ENCODE measurements around the gene NDUFB5. TPM values are rescaled to one million over a fixed set of nuclear protein-coding genes. Genes with fewer than 3 reads are reported as not detected.
A peak's percentile ranks its signal among the peaks of the same experiment; 100 is the strongest.
"Not testable (repeated sequence)": the region's sequence is repeated elsewhere in the genome, so short reads cannot be mapped to it uniquely, and the experiment has no call there.

NDUFB5 gene
- total and polyA plus RNA-seq, 5 experiments from 2014 or later = 55.6 to 94.5 (median 63.7) TPM

GRCh38 chr3:179643837-179644236 is 39.2 kb downstream of the NDUFB5 start:
- H3K9me3 Mint-ChIP-seq, H3K27me3 Mint-ChIP-seq, DNase-seq, ATAC-seq, H3K4me3 Mint-ChIP-seq, POLR2A ChIA-PET, H3K27ac Mint-ChIP-seq, H3K4me1 Mint-ChIP-seq, H3K36me3 Mint-ChIP-seq: not testable (repeated sequence)

DNA sequence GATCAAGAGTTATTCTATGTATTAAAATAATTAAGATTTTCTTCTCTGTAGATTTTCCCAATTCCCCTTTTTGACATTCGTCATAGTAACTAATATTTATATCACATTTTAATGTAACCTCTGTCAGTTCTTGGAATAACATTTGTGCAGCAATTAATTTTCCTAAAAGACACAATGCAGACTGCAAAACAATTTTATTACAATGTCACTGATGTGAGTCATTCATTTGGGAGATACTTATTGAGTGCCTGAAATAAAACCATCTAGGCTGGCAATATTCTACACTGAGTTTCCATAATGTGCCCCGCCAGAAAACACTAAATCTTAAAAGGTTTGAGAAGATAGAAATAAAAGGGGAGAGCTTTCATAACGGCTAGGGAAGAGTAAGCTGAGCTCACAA is 41.6 kb downstream of the NDUFB5 start:
- Mint-ChIP-seq H3K4me3 (no peak overlapping the region), H3K4me1 (peaks cover 0 to 4% (median under 1%) of the 10 kb centered on the region in 4 donors), H3K27me3 (no peaks in the 10 kb centered on the region), H3K36me3 (no peaks in the 10 kb centered on the region), H3K27ac (no peak overlapping the region), H3K9me3 (no peaks in the 10 kb centered on the region)
- POLR2A ChIA-PET = no interaction called here
- ATAC-seq = no peak
- DNase-seq = no peak

DNA sequence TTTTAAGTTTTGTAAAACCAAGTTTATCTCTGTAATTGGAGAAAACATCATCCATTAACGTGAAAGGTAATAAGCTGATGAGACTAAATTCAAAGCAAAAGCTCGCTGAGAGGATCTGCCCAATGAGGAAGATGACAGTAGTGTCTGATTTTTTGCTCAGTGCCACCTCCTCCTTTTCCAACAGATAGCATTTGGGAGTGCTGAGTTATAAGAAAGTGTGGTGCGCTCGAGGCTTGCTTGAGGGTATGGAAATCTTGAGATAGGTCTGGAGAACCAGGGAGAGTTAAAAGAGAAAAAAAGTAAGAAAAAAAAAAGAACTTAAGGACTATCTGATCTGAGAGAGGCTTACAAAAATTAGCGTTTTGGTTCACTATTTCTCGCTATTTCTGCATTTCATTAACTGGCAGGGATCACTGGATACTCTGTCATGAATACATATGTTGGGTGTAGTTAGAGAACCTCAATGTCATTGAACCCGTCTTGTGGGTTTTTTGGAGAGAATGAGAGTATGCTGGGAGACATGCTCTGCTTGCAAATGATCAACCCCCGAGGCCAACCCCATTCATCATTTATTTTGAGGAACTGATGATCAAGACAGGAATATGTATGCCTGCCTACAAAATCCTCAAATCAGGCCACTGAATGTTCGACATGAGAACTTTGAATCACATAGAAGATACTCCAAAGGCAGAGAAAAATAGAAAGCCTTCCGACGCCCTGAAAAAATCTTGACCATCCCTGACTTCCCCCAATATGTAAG is 47.3 kb downstream of the NDUFB5 start:
- POLR2A ChIA-PET = interaction anchor here (0.7 to 2.6 kb wide), 3 partner anchors 47 to 504 kb away, joined by 3 to 9 read pairs (median 5); partner anchors contain the start of genes MRPL47, NDUFB5 and PIK3CA
- no peaks in the 10 kb centered on the region for H3K27me3 Mint-ChIP-seq
- no peaks in the 10 kb centered on the region for H3K9me3 Mint-ChIP-seq
- DNase-seq (no peak), ATAC-seq (no peak)
- H3K27ac Mint-ChIP-seq = peak overlapping the region in 8 of 10 donors; percentile 20 to 89 (median 78)
- H3K4me3 Mint-ChIP-seq = peak overlapping the region; percentile 60 to 98 (median 84)
- peaks cover 23 to 42% (median 33%) of the 10 kb centered on the region in 4 donors for H3K4me1 Mint-ChIP-seq
- peaks cover 0 to 4% (median 0%) of the 10 kb centered on the region in 3 donors for H3K36me3 Mint-ChIP-seq

GRCh38 chr3:179652447-179653095 is 48.0 kb downstream of the NDUFB5 start, which contains the start of gene USP13:
TSS of gene USP13 (plus strand) at chr3:179653040. CDS start at chr3:179653226, 186 bp downstream.
- H3K4me3 Mint-ChIP-seq = peak within 1 kb of the TSS; percentile 87 to 98 (median 92)
- H3K27ac Mint-ChIP-seq = peak within 1 kb of the TSS; percentile 82 to 94 (median 90)
- DNase-seq (peak; percentile 32 to 81 (median 64)), ATAC-seq (peak; percentile 70)
- peaks cover 0 to 7% (median 0%) of the 10 kb centered on the region in 3 donors for H3K36me3 Mint-ChIP-seq
- no peaks in the 10 kb centered on the region for H3K27me3 Mint-ChIP-seq
- H3K4me1 Mint-ChIP-seq = peaks cover 23 to 42% (median 33%) of the 10 kb centered on the region in 4 donors
- POLR2A ChIA-PET = interaction anchor here (0.7 to 2.6 kb wide), 3 partner anchors 48 to 504 kb away, joined by 3 to 9 read pairs (median 5); partner anchors contain the start of genes MRPL47, NDUFB5 and PIK3CA
- no peaks in the 10 kb centered on the region for H3K9me3 Mint-ChIP-seq

DNA sequence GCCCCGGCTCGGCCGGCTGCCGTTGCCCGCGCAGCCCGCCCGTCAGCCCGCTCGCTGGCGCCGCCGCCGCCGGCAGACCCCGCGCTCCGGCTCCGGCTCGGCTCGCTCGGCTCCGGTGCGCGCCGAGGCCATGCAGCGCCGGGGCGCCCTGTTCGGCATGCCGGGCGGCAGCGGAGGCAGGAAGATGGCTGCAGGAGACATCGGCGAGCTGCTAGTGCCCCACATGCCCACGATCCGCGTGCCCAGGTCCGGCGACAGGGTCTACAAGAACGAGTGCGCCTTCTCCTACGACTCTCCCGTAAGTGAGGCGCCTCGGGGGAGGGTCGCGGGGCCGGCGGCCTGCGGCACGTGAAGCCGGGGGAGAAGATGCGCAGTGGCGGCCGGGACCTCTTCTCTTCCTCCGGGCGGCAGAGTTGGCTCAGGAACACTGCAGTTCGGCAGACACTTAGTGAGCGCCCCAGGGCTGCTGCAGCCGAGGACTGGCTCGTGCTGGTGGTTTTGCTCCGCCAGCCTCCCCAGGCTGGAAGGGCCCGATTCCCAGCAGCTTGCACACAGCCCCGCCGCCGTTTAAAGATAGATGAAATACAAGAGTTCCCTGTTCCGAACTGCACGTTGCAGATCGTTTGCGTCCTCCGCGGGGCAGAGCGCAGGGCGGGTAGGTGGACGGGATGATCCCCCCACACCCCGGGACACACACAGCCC is 48.7 kb downstream of the NDUFB5 start:
- Mint-ChIP-seq H3K4me3 (peak overlapping the region; percentile 87 to 98 (median 92)), H3K27me3 (no peaks in the 10 kb centered on the region), H3K36me3 (peaks cover 0 to 7% (median 0%) of the 10 kb centered on the region in 3 donors), H3K9me3 (no peaks in the 10 kb centered on the region), H3K4me1 (peaks cover 24 to 43% (median 34%) of the 10 kb centered on the region in 4 donors), H3K27ac (peak overlapping the region; percentile 82 to 94 (median 90))
- DNase-seq (peak; percentile 40 to 78 (median 60)), ATAC-seq (peak; percentile 70 to 72)
- POLR2A ChIA-PET = interaction anchor here (1.0 to 2.6 kb wide), 3 partner anchors 48 to 949 kb away, joined by 4 to 9 read pairs (median 5); partner anchors contain the start of genes MRPL47, NDUFB5, PIK3CA and TTC14

- Mint-ChIP-seq H3K36me3 (peaks cover 0 to 7% (median 0%) of the 10 kb centered on the region in 3 donors), H3K27me3 (no peaks in the 10 kb centered on the region), H3K9me3 (no peaks in the 10 kb centered on the region), H3K4me3 (peak overlapping the region in 8 of 10 donors; percentile 41 to 98 (median 66)), H3K4me1 (peaks cover 33 to 52% (median 40%) of the 10 kb centered on the region in 4 donors), H3K27ac (peak overlapping the region in 3 of 10 donors; percentile 11 to 54 (median 40))
- POLR2A ChIA-PET = interaction anchor here (0.7 kb wide), 1 partner anchor 301 kb away, joined by 5 read pairs; no protein-coding TSS in a partner anchor
- ATAC-seq = no peak
- no peak for DNase-seq
These were observed 50.6 kb downstream of the NDUFB5 start for GRCh38 chr3:179655236-179655635.

- no peaks in the 10 kb centered on the region for H3K27me3 Mint-ChIP-seq
- POLR2A ChIA-PET = no interaction called here
- H3K36me3 Mint-ChIP-seq = peaks cover 0 to 7% (median 2%) of the 10 kb centered on the region in 3 donors
- H3K27ac Mint-ChIP-seq = no peak overlapping the region
- DNase-seq (no peak), ATAC-seq (no peak)
- no peaks in the 10 kb centered on the region for H3K9me3 Mint-ChIP-seq
- H3K4me1 Mint-ChIP-seq = peaks cover 20 to 49% (median 38%) of the 10 kb centered on the region in 4 donors
- H3K4me3 Mint-ChIP-seq = no peak overlapping the region
These were observed 54.0 kb downstream of the NDUFB5 start for GRCh38 chr3:179658606-179659005.

DNA sequence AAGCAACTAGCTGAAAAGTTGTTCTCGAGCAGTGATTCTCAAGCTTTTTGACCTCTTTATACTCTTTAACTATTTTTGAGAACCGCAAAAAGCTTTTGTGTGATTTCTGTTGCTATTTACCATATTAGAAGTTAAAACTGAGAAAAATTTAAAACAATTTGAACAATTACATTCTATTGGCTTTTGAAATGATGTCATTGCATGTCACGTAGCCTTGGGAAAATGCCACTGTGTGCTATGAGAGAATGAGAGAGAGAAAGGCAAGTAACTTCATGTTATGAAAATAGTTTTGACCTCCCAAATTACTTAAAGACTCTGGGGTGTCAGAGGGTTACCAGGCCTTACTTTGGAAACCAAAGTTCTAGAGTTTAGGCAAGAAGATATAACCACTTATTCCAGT is 56.3 kb downstream of the NDUFB5 start:
- H3K27me3 Mint-ChIP-seq = no peaks in the 10 kb centered on the region
- H3K36me3 Mint-ChIP-seq = peaks cover 0 to 7% (median 2%) of the 10 kb centered on the region in 3 donors
- no peaks in the 10 kb centered on the region for H3K9me3 Mint-ChIP-seq
- POLR2A ChIA-PET = no interaction called here
- DNase-seq (no peak), ATAC-seq (no peak)
- no peak overlapping the region for H3K27ac Mint-ChIP-seq
- H3K4me3 Mint-ChIP-seq = no peak overlapping the region
- peaks cover 7 to 37% (median 36%) of the 10 kb centered on the region in 4 donors for H3K4me1 Mint-ChIP-seq

DNA sequence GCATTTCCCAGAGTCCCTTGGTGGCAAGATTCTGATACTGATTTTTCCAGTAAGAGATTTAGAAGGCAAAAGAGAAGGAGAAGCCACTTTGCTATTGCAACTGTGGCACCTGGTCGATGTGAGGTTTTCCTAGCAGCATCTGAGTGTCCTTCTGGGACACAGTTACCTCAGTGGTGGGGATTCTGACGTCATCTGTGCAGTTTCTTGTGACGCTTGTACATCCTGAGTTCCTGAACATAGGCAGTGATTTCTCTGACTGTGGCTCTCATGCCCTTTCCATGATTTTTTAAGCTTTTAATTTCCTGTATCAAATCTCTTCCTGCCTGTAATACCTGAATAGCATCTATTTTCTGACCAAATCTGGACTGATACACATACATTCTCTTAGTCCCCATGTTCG is 57.2 kb downstream of the NDUFB5 start:
- DNase-seq (no peak), ATAC-seq (no peak)
- peaks cover 5 to 36% (median 32%) of the 10 kb centered on the region in 4 donors for H3K4me1 Mint-ChIP-seq
- peaks cover 0 to 3% (median 2%) of the 10 kb centered on the region in 3 donors for H3K36me3 Mint-ChIP-seq
- no peaks in the 10 kb centered on the region for H3K9me3 Mint-ChIP-seq
- H3K4me3 Mint-ChIP-seq = no peak overlapping the region
- POLR2A ChIA-PET = no interaction called here
- H3K27ac Mint-ChIP-seq = peak overlapping the region in 1 of 10 donors; percentile 39
- H3K27me3 Mint-ChIP-seq = no peaks in the 10 kb centered on the region

DNA sequence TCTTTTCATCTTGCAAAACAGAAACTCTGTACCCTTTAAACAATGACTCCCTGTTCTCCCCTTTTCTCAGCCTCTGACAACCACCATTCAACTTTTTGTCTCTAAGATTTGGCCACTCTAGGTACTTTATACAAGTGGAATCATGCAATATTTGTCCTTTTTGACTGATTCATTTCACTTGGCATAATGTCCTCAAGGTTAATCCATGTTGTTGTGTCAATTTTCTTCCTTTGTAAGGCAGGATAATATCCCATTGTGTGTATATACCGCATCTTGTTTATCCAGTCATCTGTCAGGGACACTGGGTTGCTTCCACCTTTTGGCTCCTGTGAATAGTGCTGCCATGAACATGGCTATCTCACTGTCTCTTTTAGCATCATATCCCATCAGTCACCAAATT is 58.5 kb downstream of the NDUFB5 start:
- H3K4me1 Mint-ChIP-seq = peaks cover 3 to 36% (median 31%) of the 10 kb centered on the region in 4 donors
- no peak for DNase-seq
- no peaks in the 10 kb centered on the region for H3K27me3 Mint-ChIP-seq
- no peak overlapping the region for H3K27ac Mint-ChIP-seq
- peaks cover 0 to 2% (median 0%) of the 10 kb centered on the region in 3 donors for H3K36me3 Mint-ChIP-seq
- H3K9me3 Mint-ChIP-seq = no peaks in the 10 kb centered on the region
- POLR2A ChIA-PET = no interaction called here
- no peak overlapping the region for H3K4me3 Mint-ChIP-seq
- ATAC-seq = no peak

- no peak for DNase-seq
- H3K9me3 Mint-ChIP-seq = no peaks in the 10 kb centered on the region
- H3K36me3 Mint-ChIP-seq = peaks cover 0 to 4% (median 2%) of the 10 kb centered on the region in 3 donors
- H3K27me3 Mint-ChIP-seq = no peaks in the 10 kb centered on the region
- H3K4me1 Mint-ChIP-seq = peaks cover 2 to 32% (median 19%) of the 10 kb centered on the region in 4 donors
- no peak overlapping the region for H3K4me3 Mint-ChIP-seq
- POLR2A ChIA-PET = no interaction called here
- peak overlapping the region in 2 of 10 donors; percentile 10 to 37 for H3K27ac Mint-ChIP-seq
- no peak for ATAC-seq
These were observed 61.4 kb downstream of the NDUFB5 start for GRCh38 chr3:179666030-179666429.

- DNase-seq (no peak), ATAC-seq (no peak)
- H3K4me3 Mint-ChIP-seq = no peak overlapping the region
- H3K27me3 Mint-ChIP-seq = no peaks in the 10 kb centered on the region
- peaks cover 2 to 32% (median 19%) of the 10 kb centered on the region in 4 donors for H3K4me1 Mint-ChIP-seq
- H3K27ac Mint-ChIP-seq = no peak overlapping the region
- no peaks in the 10 kb centered on the region for H3K9me3 Mint-ChIP-seq
- POLR2A ChIA-PET = no interaction called here
- peaks cover 0 to 4% (median 2%) of the 10 kb centered on the region in 3 donors for H3K36me3 Mint-ChIP-seq
These were observed 61.9 kb downstream of the NDUFB5 start for GRCh38 chr3:179666436-179667035.
